ENCODE data around the gene MBNL1. TPM values are rescaled to one million over a fixed set of nuclear protein-coding genes. Genes with fewer than 3 reads are reported as not detected.

MBNL1 gene
- total RNA-seq, 4 donors from 2014 or later, result 152 to 286 (median 228) TPM

DNA sequence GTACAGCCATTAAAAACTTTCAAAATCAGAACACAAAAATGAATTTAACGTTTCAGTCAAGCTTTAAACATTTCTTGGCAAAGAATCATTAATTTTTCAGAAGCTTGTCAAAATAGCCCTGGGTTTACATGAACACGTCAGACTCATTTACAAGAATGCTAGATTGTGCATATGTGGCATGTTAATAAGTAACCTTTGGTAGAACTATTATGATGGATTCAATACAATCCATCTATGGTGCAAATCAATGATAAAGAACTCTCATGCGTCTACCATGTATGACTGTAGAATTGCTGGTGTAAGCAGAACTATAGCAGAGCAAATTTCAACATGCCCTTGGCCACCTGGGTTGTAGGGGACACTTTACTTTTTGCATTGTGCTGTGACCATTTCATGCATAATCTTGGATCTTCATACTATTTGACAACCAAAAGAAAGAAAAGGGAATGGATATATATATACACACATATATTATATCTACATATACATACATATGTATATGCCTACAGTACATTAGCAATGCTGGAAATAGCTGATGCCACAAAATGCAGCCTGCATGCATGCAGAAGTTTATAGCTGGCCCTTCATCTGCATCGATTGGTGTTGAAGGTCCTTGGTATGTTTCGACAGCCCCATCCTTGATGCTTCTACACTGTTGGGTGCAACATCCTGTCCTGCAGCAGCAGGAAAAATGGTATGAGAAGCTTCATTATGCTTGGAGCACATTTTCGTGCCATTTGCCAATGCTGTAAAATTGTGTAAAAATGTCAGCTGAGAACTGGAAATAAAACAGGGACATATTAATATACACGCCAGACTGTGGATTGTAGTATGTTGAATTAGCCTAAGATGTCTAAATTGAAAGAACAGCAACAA is 189.0 kb downstream of the MBNL1 start:
- no peak overlapping the region for H3K4me3 ChIP-seq (ENCODE audit: low read depth, poor library complexity, severe bottlenecking)
- intact Hi-C loops (cut with DNase I; ENCODE audit: low total_unique reads), result no loop called here
- WGBS, 2 donors, result 77 to 79% methylated on average over 7 of the region's 7 CpGs
- DNase-seq (ENCODE audit: low spot score in 2 of 2), result no peak
- TF ChIP-seq POLR2A (IDR thresholded peaks at IDR 0.05), result no peak
- TF ChIP-seq, protein P1, sequence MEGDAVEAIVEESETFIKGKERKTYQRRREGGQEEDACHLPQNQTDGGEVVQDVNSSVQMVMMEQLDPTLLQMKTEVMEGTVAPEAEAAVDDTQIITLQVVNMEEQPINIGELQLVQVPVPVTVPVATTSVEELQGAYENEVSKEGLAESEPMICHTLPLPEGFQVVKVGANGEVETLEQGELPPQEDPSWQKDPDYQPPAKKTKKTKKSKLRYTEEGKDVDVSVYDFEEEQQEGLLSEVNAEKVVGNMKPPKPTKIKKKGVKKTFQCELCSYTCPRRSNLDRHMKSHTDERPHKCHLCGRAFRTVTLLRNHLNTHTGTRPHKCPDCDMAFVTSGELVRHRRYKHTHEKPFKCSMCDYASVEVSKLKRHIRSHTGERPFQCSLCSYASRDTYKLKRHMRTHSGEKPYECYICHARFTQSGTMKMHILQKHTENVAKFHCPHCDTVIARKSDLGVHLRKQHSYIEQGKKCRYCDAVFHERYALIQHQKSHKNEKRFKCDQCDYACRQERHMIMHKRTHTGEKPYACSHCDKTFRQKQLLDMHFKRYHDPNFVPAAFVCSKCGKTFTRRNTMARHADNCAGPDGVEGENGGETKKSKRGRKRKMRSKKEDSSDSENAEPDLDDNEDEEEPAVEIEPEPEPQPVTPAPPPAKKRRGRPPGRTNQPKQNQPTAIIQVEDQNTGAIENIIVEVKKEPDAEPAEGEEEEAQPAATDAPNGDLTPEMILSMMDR (IDR thresholded peaks at IDR 0.05), result no peak

DNA sequence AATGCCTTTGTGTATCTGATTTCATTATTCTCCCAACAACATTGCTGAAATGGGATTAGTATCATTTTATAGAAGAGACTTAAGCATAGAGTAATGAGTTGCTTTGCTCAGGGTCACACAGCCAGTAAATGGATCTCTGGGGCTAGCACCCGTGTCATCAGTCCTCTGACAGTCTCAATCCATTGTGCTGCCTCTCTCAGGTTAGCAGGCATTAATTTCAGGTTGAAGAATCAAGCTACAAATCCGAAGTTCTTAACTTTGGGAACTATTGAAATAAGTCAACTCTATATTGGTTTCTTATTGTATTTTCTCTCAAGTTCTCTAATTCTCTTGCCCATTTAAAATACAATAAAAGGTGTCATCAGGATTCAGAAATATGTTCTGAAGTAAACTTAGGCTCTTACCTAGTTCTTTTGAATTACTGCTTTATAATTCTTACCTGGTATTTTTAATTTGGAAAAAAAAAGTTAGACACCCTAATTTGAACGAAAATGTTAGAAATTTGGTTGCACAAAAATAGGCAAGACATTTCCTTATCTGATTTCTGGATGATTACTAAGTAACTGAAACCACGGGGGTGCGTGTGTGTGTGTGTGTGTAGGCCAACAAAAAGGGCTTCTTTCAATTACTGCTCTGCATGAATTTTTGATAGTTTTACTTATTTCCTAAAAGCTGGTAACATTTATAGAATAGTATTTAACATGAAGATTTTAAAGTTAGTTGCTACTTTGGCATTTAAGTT is 189.8 kb downstream of the MBNL1 start:
- TF ChIP-seq, protein P1 (IDR thresholded peaks at IDR 0.05), result no peak
- no peak for TF ChIP-seq POLR2A (IDR thresholded peaks at IDR 0.05)
- intact Hi-C loops (cut with DNase I; ENCODE audit: low total_unique reads), result no loop called here
- 76 to 78% methylated on average over 5 of the region's 5 CpGs for WGBS, 2 donors
- H3K4me3 ChIP-seq (ENCODE audit: low read depth, poor library complexity, severe bottlenecking), result no peak overlapping the region
- DNase-seq (ENCODE audit: low spot score in 2 of 2), result no peak

DNA sequence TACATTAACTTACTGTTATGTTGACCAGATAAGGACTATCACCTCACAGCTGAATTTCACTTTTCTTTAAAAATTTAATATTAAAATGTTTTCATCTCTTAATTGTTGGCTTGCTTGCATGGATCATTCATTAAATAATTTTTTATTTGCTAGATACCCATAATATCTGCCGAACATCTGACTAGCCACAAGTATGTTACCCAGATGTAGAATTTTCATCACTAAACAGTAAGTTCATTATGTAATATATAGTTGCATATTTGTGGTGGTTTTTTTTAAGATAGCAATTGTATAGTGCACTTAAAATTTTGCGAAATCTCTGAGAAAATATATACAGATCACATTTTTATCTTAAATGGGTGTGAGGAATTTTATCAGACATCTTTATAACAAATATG is 190.4 kb downstream of the MBNL1 start:
- TF ChIP-seq, protein P1 (IDR thresholded peaks at IDR 0.05), result no peak
- no peak for TF ChIP-seq POLR2A (IDR thresholded peaks at IDR 0.05)
- no peak overlapping the region for H3K4me3 ChIP-seq (ENCODE audit: low read depth, poor library complexity, severe bottlenecking)
- WGBS, 2 donors, result 85 to 90% methylated on average over 2 of the region's 2 CpGs
- intact Hi-C loops (cut with DNase I; ENCODE audit: low total_unique reads), result no loop called here
- no peak for DNase-seq (ENCODE audit: low spot score in 2 of 2)

DNA sequence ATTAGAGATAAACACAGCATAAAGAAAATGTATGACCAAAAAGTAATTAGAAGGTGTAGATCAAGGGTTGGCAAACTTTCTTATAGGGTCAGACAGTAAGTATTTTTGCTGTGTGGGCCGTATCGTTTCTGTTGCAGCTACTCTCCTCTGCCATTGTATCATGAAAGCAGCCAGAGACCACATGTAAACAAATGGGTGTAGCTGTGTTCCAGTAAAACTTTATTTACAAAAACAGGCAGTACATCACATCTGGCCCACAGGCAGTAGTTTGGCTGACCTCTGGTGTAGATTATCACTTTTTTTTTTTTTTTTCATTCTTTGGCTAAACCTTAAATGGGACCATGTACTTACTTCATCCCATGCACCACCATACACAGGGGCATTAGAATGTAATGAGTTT is 190.8 kb downstream of the MBNL1 start:
- DNase-seq (ENCODE audit: low spot score in 2 of 2), result no peak
- intact Hi-C loops (cut with DNase I; ENCODE audit: low total_unique reads), result no loop called here
- WGBS, 2 donors, result 90 to 95% methylated on average over 2 of the region's 2 CpGs
- no peak overlapping the region for H3K4me3 ChIP-seq (ENCODE audit: low read depth, poor library complexity, severe bottlenecking)
- TF ChIP-seq POLR2A (IDR thresholded peaks at IDR 0.05), result no peak
- TF ChIP-seq, protein P1 (IDR thresholded peaks at IDR 0.05), result no peak

DNA sequence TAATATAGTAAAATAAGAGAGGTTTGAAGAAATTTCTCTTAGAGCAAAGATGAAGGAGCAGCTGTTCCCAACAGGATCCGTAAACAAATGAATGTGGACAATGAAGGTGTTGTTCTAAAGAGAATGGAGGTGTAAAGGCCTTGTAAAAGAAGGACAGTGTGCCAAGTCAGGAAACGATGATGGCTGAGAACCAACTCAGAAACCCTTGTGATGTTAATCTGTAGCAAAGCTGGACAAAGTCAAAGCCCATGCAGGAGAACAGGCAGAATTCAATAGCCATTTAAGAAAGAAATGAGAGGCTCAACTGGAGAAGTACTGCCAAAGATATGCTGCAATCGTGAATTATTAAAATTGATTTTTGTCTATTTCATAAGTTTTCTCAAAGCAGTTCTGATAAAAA is 192.2 kb downstream of the MBNL1 start:
- no peak for DNase-seq (ENCODE audit: low spot score in 2 of 2)
- intact Hi-C loops (cut with DNase I; ENCODE audit: low total_unique reads), result no loop called here
- 53 to 54% methylated on average over 3 of the region's 3 CpGs for WGBS, 2 donors
- H3K4me3 ChIP-seq (ENCODE audit: low read depth, poor library complexity, severe bottlenecking), result no peak overlapping the region
- TF ChIP-seq, protein P1 (IDR thresholded peaks at IDR 0.05), result no peak
- TF ChIP-seq POLR2A (IDR thresholded peaks at IDR 0.05), result no peak
